Umbilical cord (tissue), 2 donors: Measurements from ENCODE around the gene SETX. TPM values are rescaled to one million over a fixed set of nuclear protein-coding genes. Genes with fewer than 3 reads are reported as not detected.
A peak's percentile ranks its signal among the peaks of the same experiment; 100 is the strongest.

Source experiments
- DNase-seq: peaks from one replicate; pipeline ENCODE4 v3.0.0-alpha.2; 2015; ENCODE audit warnings: low spot score
- total RNA-seq: library from RNA; depleted of rRNA; stranded (reverse); fragments of >200 nt; gene quantifications from one replicate; pipeline ENCODE4 v1.2.3, GENCODE V29; 2014; ENCODE audit warnings: low replicate concordance; ENCODE audit not compliant: insufficient read depth

Gene SETX
- total RNA-seq, 1 donor from 2014 or later: 43.1 TPM

GRCh38 chr9:132351404-132352045, 3.3 kb downstream of the SETX start:
- DNase-seq: no peak

GRCh38 chr9:132350861-132351315, 3.9 kb downstream of the SETX start:
- DNase-seq: no peak

DNA sequence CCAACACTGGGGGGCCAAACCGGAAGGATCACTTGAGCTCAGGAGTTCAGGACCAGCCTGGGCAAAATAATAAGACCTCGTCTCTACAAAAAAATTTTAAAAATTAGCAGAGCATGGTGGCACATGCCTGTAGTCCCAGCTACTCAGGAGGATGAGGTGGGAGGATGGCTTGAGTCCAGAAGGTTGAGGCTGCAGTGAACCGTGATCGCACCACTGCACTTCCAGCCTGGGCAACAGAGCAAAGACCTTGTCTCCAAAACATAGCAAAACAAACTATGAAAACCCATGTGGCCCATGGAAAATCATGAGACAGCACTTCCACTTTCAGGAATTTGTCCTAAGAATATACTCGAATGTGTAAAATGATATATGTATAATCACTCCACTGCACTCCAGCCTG, 6.1 kb downstream of the SETX start:
- no peak for DNase-seq

DNA sequence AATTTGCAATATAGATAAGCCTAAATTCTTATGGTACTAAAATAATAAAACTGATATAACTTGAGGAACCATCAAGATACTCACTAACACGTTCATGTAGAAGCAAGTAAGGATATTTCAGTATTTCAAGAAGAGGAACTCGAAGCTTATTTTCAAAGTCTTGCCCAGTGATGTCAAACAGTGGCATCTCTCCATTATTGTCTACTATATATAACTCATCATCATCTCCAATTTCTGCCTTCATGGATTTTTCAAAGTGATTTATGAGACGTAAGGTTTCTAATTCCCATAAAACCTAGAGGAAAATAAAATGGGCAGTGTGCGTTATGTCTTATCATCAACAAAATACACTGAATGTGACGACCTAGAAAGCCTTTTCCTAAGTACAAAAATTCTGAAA, 8.6 kb downstream of the SETX start:
- DNase-seq: no peak

DNA sequence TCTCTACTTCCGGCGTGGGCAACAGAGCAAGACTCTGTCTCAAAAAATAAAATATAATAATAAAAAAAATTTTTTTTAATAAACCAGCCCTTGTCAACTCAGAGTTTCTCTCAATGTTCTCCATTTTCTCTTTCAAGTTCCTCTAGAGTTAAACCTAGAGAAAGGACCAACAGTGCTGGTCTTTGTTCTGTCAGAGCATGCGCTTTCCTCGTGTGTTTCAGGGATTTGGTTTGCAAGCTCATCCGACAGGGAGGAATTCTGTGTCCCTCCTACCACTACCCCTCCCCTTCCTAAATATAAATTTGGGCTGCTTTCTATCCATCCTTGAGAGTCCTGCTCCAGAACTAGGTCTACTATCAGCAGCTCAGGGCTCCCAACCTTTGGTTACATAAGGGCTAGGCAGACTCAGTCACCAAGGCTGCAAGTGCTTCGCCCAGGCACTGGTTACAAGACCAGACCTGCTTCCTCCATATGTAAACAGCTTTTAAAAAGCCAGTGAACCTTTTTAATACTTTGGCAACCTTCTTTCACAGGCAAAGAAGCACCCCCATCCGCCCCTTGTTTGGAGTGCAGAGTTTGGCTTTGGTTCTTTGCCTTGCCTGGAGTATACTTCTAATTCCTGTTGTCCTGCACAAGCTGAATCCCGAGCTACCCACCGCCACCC, 13.5 kb downstream of the SETX start:
- DNase-seq: no peak

DNA sequence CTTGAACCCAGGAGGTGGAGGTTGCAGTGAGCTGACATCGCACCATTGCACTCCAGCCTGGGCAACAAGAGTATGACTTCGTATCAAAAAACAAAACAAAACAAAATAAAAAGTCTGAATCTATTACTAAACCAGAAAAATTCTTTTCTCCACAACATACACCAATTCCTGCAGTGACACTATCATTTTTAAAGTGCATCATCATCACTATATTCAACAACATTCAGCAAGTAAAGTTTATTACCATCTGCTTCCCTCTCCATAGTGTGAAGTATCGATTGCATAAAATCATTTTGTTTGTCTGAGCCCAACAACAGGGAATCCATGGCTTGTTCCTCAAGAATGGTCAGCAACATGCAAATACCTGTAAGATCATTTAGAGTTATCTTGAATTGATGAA, 20.4 kb downstream of the SETX start:
- DNase-seq: no peak

- DNase-seq: no peak
Observed at GRCh38 chr9:132333556-132333955, 21.2 kb downstream of the SETX start.

- no peak for DNase-seq
Observed at GRCh38 chr9:132328580-132328979, 26.2 kb downstream of the SETX start.

DNA sequence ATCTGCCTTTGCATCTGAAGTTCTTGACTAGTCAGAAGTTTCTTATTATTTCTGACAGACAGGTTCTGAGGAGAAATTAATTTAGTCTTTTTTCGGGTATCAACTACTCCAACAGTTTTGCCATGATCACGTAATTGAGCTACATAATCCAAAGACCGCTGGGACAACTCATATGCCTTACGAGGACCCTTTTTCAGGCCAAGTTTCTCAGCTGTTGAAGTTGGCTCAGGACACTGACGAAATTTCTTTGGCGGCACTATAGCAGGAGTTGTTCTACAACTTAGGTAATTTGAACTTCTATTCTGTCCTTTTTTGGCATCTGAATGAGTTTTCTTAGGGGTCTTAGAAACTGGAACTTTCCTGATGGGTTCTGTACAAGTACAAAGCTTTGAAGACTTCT, 27.2 kb downstream of the SETX start:
- no peak for DNase-seq

GRCh38 chr9:132324425-132324824, 30.4 kb downstream of the SETX start:
- no peak for DNase-seq

- peak; percentile 26 for DNase-seq
Observed at GRCh38 chr9:132319421-132320110, 35.2 kb downstream of the SETX start.

- no peak for DNase-seq
Observed at GRCh38 chr9:132312873-132313272, 41.9 kb downstream of the SETX start.

- no peak for DNase-seq
Observed at GRCh38 chr9:132312426-132312825, 42.4 kb downstream of the SETX start.

DNA sequence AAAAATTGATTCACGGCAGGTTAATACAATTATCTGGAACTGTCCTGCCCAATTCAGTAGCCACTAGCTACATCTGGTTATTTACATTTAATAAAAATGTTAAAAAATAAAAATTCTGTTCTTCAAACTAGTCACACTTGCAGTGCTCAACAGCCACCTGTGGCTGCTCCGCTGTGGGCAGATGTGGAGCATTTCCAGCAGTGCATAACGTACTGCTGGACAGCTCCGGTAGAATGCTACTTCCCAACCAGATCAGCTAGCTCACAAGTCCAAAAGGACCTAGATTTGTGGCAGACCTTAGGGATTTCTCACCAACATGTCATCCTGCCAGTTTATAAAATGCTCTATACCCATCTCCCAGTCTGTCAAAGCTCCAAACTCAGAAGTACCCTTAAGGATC, 42.8 kb downstream of the SETX start:
- no peak for DNase-seq

DNA sequence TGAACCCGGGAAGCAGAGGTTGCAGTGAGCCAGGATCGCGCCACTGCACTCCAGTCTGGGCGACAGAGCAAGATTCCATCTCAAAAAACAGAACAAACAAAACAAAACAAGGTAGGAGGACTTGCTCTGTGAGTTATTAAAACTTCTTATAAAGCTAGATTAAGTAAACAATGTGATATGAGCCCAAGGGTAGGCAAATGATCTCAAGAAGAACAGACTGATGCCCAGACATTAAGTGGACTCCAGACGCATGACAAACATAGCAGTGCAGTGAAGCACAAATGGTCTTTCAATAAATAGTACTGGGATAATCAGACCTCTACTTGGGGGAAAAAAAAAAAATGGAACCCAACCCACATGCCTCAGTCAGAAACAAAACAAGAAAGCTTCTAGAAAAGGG, 45.7 kb downstream of the SETX start:
- DNase-seq: no peak

- DNase-seq: no peak
Observed at GRCh38 chr9:132301521-132301920, 53.3 kb downstream of the SETX start.

DNA sequence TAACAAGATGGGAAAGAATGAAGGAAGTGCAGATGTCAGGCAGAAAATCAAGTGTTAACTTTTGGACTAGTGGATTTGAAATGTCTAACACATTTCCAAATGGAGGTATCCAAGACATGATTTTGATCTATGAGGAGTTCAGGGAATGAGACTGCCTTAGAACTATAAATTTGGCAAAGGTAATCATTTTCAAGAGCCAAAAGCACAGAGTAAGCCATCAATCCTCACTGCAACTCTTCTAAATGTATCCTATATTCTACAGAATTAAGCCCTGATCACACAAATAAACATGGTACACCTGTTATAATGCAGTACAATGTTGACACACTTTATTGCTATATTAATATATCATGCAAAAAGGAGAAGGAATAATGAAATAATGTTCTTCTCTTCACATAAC, 55.6 kb downstream of the SETX start:
- no peak for DNase-seq

GRCh38 chr9:132295181-132295580, 59.6 kb downstream of the SETX start:
- DNase-seq: no peak

DNA sequence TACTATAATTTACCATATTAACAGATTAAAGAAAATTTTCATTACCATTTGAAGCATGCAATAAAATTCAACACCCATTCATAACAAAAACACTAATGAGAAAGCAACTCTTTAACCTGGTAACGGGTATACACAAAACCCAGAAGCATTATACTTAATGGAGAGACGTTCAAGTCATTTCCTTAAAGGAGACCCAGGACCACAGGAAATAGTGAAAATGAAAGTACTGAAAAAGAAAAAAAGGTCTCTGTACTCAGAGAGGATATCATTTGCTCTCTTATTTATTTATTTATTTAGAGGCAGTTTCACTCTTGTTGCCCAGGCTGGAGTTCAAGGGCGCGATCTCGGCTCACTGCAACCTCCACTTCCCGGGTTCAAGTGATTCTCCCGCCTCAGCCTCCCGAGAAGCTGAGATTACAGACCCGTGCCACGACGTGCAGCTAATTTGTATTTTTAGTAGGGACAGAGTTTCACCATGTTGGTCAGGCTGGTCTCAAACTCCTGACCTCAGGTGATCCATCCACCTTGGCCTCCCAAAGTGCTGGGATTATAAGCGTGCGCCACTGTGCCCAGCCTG, 61.6 kb downstream of the SETX start:
- DNase-seq: no peak

DNA sequence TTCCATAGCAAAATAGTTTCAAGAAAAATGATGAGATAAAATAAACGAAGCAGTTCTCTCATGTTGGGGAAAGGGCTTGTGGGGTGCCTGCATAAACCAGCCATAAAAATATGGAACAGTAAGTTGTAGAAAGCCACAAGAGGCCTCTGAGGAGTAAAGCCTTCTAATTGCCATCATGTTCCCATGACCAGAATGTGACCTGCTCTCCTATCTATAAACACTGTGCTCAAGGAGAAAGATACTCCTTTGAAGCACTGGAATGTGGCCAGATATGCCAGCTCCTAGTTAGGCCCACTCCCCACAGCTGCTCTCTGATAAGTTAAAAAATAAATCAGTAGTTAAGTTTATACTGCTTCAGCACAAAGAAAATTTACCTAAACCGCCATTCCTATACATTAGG, 65.8 kb downstream of the SETX start:
- DNase-seq: no peak

- DNase-seq: no peak
Observed at GRCh38 chr9:132288361-132288760, 66.4 kb downstream of the SETX start.

- no peak for DNase-seq
Observed at GRCh38 chr9:132287256-132287760, 67.5 kb downstream of the SETX start.
